GM12878 (cell line): ENCODE data around the gene TMEM89. TPM values are rescaled to one million over a fixed set of nuclear protein-coding genes. Genes with fewer than 3 reads are reported as not detected.

Experiments
- ATAC-seq: fragments of 200-7000 bp; cut with Tn5 transposase; 3 replicates; pipeline ENCODE4 v1.9.1; 2020; ENCODE audit warnings: mild to moderate bottlenecking, moderate library complexity
- BruUV-seq: library from RNA; stranded (reverse); fragments of 400-500 nt; replicated peaks from 2 replicates; lab custom pipeline; 2021; lab: Mats Ljungman, UMichigan
- CTCF ChIA-PET: fragments of 300-600 bp; sonication (Branson Sonifier 250); formaldehyde crosslinking; extraction: SDS; loops from one replicate; lab custom pipeline; 2021; ENCODE audit warnings: inconsistent platforms; lab: Yijun Ruan, JAX
- POLR2A ChIA-PET: fragments of 350-600 bp; formaldehyde crosslinking; extraction: SDS; loops from one replicate; lab custom pipeline; 2021; ENCODE audit warnings: inconsistent platforms; lab: Charles Lee
- RAD21 ChIA-PET: fragments of 300-600 bp; sonication (Branson Sonifier 250); formaldehyde crosslinking; loops from one replicate; lab custom pipeline; 2023; ENCODE audit warnings: antibody characterized with exemption; ENCODE audit not compliant: unreplicated experiment; lab: Charles Lee
- SMC1A ChIA-PET: fragments of 300-600 bp; sonication (Branson Sonifier 250); formaldehyde crosslinking; loops from one replicate; lab custom pipeline; 2023; ENCODE audit not compliant: unreplicated experiment, uncharacterized antibody; lab: Charles Lee
- DNase-seq: peaks from one replicate; pipeline ENCODE4 v3.0.0-alpha.2; 2011; ENCODE audit warnings: low read depth, low spot score
- FAIRE-seq: peaks from 3 replicates; lab custom pipeline; 2011; peaks lifted over from hg19 to GRCh38; lab: Jason Lieb, UNC
- H2AFZ ChIP-seq: 2 replicates; pipeline ENCODE4 v1.6.0; 2011; ENCODE audit warnings: low read depth, low read length, control low read depth; ENCODE audit not compliant: control insufficient read depth
- H3K27ac ChIP-seq: 2 replicates; pipeline ENCODE4 v1.5.1; 2011; ENCODE audit warnings: control low read depth; ENCODE audit not compliant: control insufficient read depth, insufficient read depth
- H3K27me3 ChIP-seq, 2 experiments: replicated peaks in 1 of 2; 2 replicates each; pipeline versions ENCODE4 v1.6.0 to v1.6.1; 2011; ENCODE audit warnings: low read length in 1 of 2; ENCODE audit not compliant: control insufficient read depth in 2 of 2, insufficient read depth in 2 of 2
- H3K36me3 ChIP-seq, 2 experiments: 2 replicates each; pipeline ENCODE4 v1.5.1; 2011; ENCODE audit warnings: low read length in 1 of 2; ENCODE audit not compliant: control insufficient read depth in 2 of 2, insufficient read depth in 2 of 2
- H3K4me1 ChIP-seq: 2 replicates; pipeline ENCODE4 v1.6.1; 2011; ENCODE audit warnings: mild to moderate bottlenecking, low read length, moderate library complexity, mixed read lengths; ENCODE audit not compliant: control insufficient read depth, insufficient read depth
- H3K4me2 ChIP-seq: 2 replicates; pipeline ENCODE4 v1.6.0; 2011; ENCODE audit warnings: control low read depth; ENCODE audit not compliant: control insufficient read depth, insufficient read depth
- H3K4me3 ChIP-seq: fragments of 200-600 bp; sonication (generic); 2 replicates; pipeline ENCODE4 v1.5.1; 2016
- H3K79me2 ChIP-seq: 2 replicates; pipeline ENCODE4 v1.6.0; 2011; ENCODE audit warnings: low read length; ENCODE audit not compliant: control insufficient read depth, insufficient read depth
- H3K9ac ChIP-seq: 2 replicates; pipeline ENCODE4 v1.8.0; 2011; ENCODE audit warnings: low read length, control low read depth, mixed read lengths; ENCODE audit not compliant: control insufficient read depth, insufficient read depth
- H3K9me3 ChIP-seq: replicated peaks from 3 replicates; pipeline ENCODE4 v1.5.1; 2011; ENCODE audit warnings: mild to moderate bottlenecking, low read length; ENCODE audit not compliant: control insufficient read depth, insufficient read depth
- H4K20me1 ChIP-seq: 2 replicates; pipeline ENCODE4 v1.6.0; 2011; ENCODE audit not compliant: control insufficient read depth, insufficient read depth
- RAD21 ChIP-seq: IDR thresholded peaks from 2 replicates; pipeline ENCODE4 v1.6.1; 2011; ENCODE audit warnings: mild to moderate bottlenecking, low read depth, low read length, moderate library complexity; ENCODE audit not compliant: insufficient read depth
- RAD51 ChIP-seq: fragments of 450-650 bp; IDR thresholded peaks from 2 replicates; pipeline ENCODE4 v1.6.1; 2016; ENCODE audit warnings: moderate library complexity, mild to moderate bottlenecking, inconsistent platforms
- SREBF2 ChIP-seq: IDR thresholded peaks from 2 replicates; pipeline ENCODE4 v1.6.1; 2012; ENCODE audit warnings: mild to moderate bottlenecking, low read length
- WGBS: methylation state at CpG from one replicate; pipeline ENCODE4 v1.1.6; 2016; ENCODE audit warnings: low lambda C conversion rate; ENCODE audit not compliant: insufficient replicate concordance, insufficient coverage; ENCODE audit errors: missing lambda C conversion rate; 5-methylcytosine and 5-hydroxymethylcytosine counted together
- in situ Hi-C: fragments of 300-500 bp; cut with MboI; formaldehyde crosslinking; loops from 9 replicates; pipeline ENCODE4 v1.14.3; 2018; ENCODE audit warnings: mixed read lengths
- intact Hi-C: fragments of 100-400 bp; cut with micrococcal nuclease; formaldehyde crosslinking; loops from one replicate; pipeline ENCODE4 v1.14.2; 2022; ENCODE audit not compliant: unreplicated experiment
- polyA plus RNA-seq, 11 experiments: library from polyadenylated mRNA; depleted of rRNA in 4 of 11; unstranded in 6 of 11; stranded (reverse) in 5 of 11; fragments of >200 nt; fragmentation: Nextera tagmentation in 4 of 11; fragmentation: Illumina TruSeq in 1 of 11; extraction: Ambion mirVana in 4 of 11; extraction: Trizol in 1 of 11; gene quantifications; 1 replicate in 1 of 11; 2 replicates in 10 of 11; pipeline versions ENCODE4 v1.2.1 to v1.2.3, GENCODE V29; 2011 to 2016; ENCODE audit warnings: inconsistent platforms in 2 of 11, missing spikeins in 2 of 11, low read depth in 1 of 11
- total RNA-seq, 4 experiments: library from RNA; depleted of rRNA in 3 of 4; stranded (reverse); fragments of >200 nt in 3 of 4; fragmentation: Illumina TruSeq in 1 of 4; extraction: Trizol in 1 of 4; gene quantifications; 2 replicates each; pipeline versions ENCODE4 v1.2.1 to v1.2.3, GENCODE V29; 2013 to 2021
- TF ChIP-seq, protein P1 (sequence below): fragments of 450-650 bp; IDR thresholded peaks from 2 replicates; pipeline ENCODE4 v1.6.1; 2017; ENCODE audit warnings: borderline replicate concordance
- TF ChIP-seq, protein P2 (sequence below): fragments of 450-650 bp; IDR thresholded peaks from 2 replicates; pipeline ENCODE4 v1.6.1; 2017; ENCODE audit warnings: mild to moderate bottlenecking, low read depth, inconsistent platforms; ENCODE audit not compliant: poor library complexity, severe bottlenecking

Gene TMEM89
- total and polyA plus RNA-seq, 10 of the 15 experiments (the other 5 are each of a cell fraction or from before 2014, with no cell fraction given) = not detected

DNA sequence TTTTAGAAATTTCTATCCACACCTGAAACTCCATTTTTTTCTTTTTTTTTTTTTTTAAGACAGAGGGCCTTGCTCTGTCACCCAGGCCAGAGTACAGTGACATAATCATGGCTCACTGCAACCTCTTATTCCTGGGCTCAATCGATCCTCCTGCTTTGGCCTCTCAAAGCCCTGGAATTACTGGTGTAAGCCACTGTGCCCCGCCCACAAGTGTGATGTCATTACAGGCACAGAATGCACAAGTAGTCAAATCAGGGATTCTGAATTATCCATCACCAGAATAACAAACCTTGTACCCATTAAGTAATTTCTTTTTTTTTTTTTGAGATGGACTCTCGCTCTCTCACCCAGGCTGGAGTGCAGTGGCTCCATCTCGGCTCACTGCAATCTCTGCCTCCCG, 14.1 kb downstream of the TMEM89 start:
- Histone ChIP-seq H3K36me3 (peaks cover 16 to 23% of the 10 kb centered on the region in 2 experiments), H3K27me3 (no peaks in the 10 kb centered on the region), H3K27ac (no peak overlapping the region), H4K20me1 (peaks cover 4% of the 10 kb centered on the region; the same call in 1 of the 2 replicates), H3K4me3 (no peak overlapping the region), H3K4me2 (no peak overlapping the region), H3K79me2 (peaks cover 18% of the 10 kb centered on the region), H2AFZ (no peak overlapping the region), H3K9ac (no peak overlapping the region), H3K4me1 (peaks cover 9% of the 10 kb centered on the region), H3K9me3 (no peaks in the 10 kb centered on the region)
- BruUV-seq = no TSS peak
- WGBS = 100% methylated on average over 5 of the region's 5 CpGs
- no peak for FAIRE-seq
- ATAC-seq = no peak
- POLR2A ChIA-PET = no interaction called here
- no peak for DNase-seq
- RAD21 ChIA-PET = no interaction called here
- in situ Hi-C loops = no loop called here
- SMC1A ChIA-PET = no interaction called here
- TF ChIP-seq RAD21 = no peak
- TF ChIP-seq SREBF2 = no peak
- TF ChIP-seq, protein P1, sequence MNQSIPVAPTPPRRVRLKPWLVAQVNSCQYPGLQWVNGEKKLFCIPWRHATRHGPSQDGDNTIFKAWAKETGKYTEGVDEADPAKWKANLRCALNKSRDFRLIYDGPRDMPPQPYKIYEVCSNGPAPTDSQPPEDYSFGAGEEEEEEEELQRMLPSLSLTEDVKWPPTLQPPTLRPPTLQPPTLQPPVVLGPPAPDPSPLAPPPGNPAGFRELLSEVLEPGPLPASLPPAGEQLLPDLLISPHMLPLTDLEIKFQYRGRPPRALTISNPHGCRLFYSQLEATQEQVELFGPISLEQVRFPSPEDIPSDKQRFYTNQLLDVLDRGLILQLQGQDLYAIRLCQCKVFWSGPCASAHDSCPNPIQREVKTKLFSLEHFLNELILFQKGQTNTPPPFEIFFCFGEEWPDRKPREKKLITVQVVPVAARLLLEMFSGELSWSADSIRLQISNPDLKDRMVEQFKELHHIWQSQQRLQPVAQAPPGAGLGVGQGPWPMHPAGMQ = no peak
- TF ChIP-seq, protein P2, sequence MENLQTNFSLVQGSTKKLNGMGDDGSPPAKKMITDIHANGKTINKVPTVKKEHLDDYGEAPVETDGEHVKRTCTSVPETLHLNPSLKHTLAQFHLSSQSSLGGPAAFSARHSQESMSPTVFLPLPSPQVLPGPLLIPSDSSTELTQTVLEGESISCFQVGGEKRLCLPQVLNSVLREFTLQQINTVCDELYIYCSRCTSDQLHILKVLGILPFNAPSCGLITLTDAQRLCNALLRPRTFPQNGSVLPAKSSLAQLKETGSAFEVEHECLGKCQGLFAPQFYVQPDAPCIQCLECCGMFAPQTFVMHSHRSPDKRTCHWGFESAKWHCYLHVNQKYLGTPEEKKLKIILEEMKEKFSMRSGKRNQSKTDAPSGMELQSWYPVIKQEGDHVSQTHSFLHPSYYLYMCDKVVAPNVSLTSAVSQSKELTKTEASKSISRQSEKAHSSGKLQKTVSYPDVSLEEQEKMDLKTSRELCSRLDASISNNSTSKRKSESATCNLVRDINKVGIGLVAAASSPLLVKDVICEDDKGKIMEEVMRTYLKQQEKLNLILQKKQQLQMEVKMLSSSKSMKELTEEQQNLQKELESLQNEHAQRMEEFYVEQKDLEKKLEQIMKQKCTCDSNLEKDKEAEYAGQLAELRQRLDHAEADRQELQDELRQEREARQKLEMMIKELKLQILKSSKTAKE = no peak
- no peak for TF ChIP-seq RAD51
- TF ChIP-seq, all 136 proteins: peak for 0
- CTCF ChIA-PET = no interaction called here
- intact Hi-C loops = no loop called here
